Loucy (cell line): ENCODE data around the gene CACNA1I.

ENCODE experiments used
- H2AFZ ChIP-seq: fragments of 200-600 bp; sonication (generic); 2 replicates; pipeline ENCODE4 v1.6.0; 2016; ENCODE audit warnings: antibody characterized with exemption, mild to moderate bottlenecking, low read length, moderate library complexity
- H3F3A ChIP-seq: fragments of 200-600 bp; 2 replicates; pipeline ENCODE4 v1.6.0; 2016; ENCODE audit warnings: antibody characterized with exemption, low read depth, mild to moderate bottlenecking
- H3K27me3 ChIP-seq: fragments of 200-600 bp; sonication (generic); 2 replicates; pipeline ENCODE4 v1.6.1; 2014; ENCODE audit warnings: low read length, mild to moderate bottlenecking; ENCODE audit not compliant: insufficient read depth, poor library complexity, severe bottlenecking
- H3K36me3 ChIP-seq: fragments of 200-600 bp; sonication (generic); 2 replicates; pipeline ENCODE4 v1.6.1; 2016; ENCODE audit warnings: low read length; ENCODE audit not compliant: insufficient read depth
- H3K4me1 ChIP-seq: fragments of 200-600 bp; sonication (generic); 2 replicates; pipeline ENCODE4 v1.5.1; 2014; ENCODE audit warnings: low read length, mild to moderate bottlenecking; ENCODE audit not compliant: insufficient read depth, poor library complexity, severe bottlenecking
- H3K4me2 ChIP-seq: fragments of 200-600 bp; sonication (generic); 2 replicates; pipeline ENCODE4 v1.6.0; 2014; ENCODE audit warnings: antibody characterized with exemption, low read length, low read depth, mild to moderate bottlenecking; ENCODE audit not compliant: poor library complexity, severe bottlenecking
- H3K4me3 ChIP-seq: fragments of 200-600 bp; sonication (generic); 2 replicates; pipeline ENCODE4 v1.5.1; 2014; ENCODE audit warnings: low read length, mild to moderate bottlenecking, mixed read lengths; ENCODE audit not compliant: poor library complexity, severe bottlenecking
- H3K79me2 ChIP-seq: fragments of 200-600 bp; sonication (generic); 2 replicates; pipeline ENCODE4 v1.6.1; 2014; ENCODE audit warnings: low read length; ENCODE audit not compliant: insufficient read depth
- H3K9ac ChIP-seq: fragments of 200-600 bp; sonication (generic); 2 replicates; pipeline ENCODE4 v1.6.0; 2014; ENCODE audit warnings: mild to moderate bottlenecking, low read depth, low read length, moderate library complexity; ENCODE audit not compliant: poor library complexity, severe bottlenecking
- H3K9me2 ChIP-seq: fragments of 200-600 bp; sonication (generic); replicated peaks from 2 replicates; pipeline ENCODE4 v1.6.1; 2016; ENCODE audit warnings: low read depth, low read length, mixed read lengths
- H3K9me3 ChIP-seq: fragments of 200-600 bp; sonication (generic); 2 replicates; pipeline ENCODE4 v1.6.1; 2014; ENCODE audit warnings: mild to moderate bottlenecking, antibody characterized with exemption, low read length, low read depth; ENCODE audit not compliant: insufficient read depth
- H4K20me1 ChIP-seq: fragments of 200-600 bp; sonication (generic); 2 replicates; pipeline ENCODE4 v1.6.0; 2014; ENCODE audit warnings: antibody characterized with exemption, low read length, mild to moderate bottlenecking; ENCODE audit not compliant: insufficient read depth, poor library complexity, severe bottlenecking
- EZH2phosphoT487 ChIP-seq: fragments of 200-600 bp; IDR thresholded peaks from 2 replicates; pipeline ENCODE4 v1.6.1; 2018; ENCODE audit warnings: antibody characterized with exemption, mild to moderate bottlenecking, moderate library complexity, borderline replicate concordance
- TF ChIP-seq, protein P1 (sequence below): fragments of 200-600 bp; sonication (generic); conservative IDR thresholded peaks from 2 replicates; pipeline ENCODE4 v1.5.1; 2014; ENCODE audit warnings: mild to moderate bottlenecking, antibody characterized with exemption, low read length

The CACNA1I gene

DNA sequence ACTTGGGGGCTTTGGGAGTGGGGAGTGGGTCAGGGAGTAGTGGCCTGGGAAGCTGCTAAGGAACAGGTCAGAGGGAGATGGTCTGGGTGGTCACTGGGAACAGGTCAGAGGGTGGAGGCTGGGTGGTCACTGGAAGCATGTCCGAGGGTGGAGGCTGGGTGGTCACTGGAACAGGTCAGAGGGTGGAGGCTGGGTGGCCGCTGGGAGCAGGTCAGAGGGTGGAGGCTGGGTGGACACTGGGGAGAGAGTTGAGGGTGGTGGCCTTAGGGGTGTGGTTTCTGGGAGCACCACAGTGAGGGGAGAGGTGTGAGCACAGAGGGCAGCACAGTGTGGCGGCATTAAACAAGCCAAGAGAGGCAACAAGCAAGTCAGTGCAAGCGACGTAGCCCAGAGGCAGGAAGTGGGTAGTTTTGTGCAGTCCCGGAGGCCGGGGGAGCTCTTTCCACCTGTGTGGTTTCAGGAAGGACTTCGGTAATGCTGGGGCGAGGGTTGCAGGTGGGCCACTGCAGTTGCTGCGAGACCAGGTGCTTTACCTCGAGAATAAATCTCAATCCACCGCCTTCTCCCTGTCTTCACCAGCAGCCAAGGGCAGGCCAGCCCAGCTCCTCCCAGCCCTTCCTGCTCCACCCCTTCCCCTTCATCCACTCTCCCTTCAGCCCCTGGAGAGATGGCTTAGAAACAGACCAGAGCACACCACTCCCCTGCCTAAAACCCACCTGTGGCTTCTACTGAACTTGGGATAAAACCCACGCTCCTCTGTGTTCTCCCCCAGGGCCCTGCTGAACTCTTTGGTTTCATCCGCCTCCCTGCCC is 3.2 kb upstream of the CACNA1I start:
- Histone ChIP-seq H3F3A (no peaks in the 10 kb centered on the region), H4K20me1 (no peaks in the 10 kb centered on the region), H3K27me3 (no peaks in the 10 kb centered on the region), H2AFZ (peak overlapping the region; percentile 88), H3K36me3 (no peaks in the 10 kb centered on the region), H3K4me2 (peak overlapping the region; percentile 58), H3K9me2 (no peaks in the 10 kb centered on the region), H3K9me3 (no peaks in the 10 kb centered on the region), H3K4me1 (peaks cover 16% of the 10 kb centered on the region), H3K4me3 (peak overlapping the region; percentile 59), H3K79me2 (no peaks in the 10 kb centered on the region), H3K9ac (peak overlapping the region; percentile 32)
- TF ChIP-seq EZH2phosphoT487: no peak
- TF ChIP-seq, protein P1, sequence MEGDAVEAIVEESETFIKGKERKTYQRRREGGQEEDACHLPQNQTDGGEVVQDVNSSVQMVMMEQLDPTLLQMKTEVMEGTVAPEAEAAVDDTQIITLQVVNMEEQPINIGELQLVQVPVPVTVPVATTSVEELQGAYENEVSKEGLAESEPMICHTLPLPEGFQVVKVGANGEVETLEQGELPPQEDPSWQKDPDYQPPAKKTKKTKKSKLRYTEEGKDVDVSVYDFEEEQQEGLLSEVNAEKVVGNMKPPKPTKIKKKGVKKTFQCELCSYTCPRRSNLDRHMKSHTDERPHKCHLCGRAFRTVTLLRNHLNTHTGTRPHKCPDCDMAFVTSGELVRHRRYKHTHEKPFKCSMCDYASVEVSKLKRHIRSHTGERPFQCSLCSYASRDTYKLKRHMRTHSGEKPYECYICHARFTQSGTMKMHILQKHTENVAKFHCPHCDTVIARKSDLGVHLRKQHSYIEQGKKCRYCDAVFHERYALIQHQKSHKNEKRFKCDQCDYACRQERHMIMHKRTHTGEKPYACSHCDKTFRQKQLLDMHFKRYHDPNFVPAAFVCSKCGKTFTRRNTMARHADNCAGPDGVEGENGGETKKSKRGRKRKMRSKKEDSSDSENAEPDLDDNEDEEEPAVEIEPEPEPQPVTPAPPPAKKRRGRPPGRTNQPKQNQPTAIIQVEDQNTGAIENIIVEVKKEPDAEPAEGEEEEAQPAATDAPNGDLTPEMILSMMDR: peak; percentile 28; the same call in 1 of the 2 replicates

DNA sequence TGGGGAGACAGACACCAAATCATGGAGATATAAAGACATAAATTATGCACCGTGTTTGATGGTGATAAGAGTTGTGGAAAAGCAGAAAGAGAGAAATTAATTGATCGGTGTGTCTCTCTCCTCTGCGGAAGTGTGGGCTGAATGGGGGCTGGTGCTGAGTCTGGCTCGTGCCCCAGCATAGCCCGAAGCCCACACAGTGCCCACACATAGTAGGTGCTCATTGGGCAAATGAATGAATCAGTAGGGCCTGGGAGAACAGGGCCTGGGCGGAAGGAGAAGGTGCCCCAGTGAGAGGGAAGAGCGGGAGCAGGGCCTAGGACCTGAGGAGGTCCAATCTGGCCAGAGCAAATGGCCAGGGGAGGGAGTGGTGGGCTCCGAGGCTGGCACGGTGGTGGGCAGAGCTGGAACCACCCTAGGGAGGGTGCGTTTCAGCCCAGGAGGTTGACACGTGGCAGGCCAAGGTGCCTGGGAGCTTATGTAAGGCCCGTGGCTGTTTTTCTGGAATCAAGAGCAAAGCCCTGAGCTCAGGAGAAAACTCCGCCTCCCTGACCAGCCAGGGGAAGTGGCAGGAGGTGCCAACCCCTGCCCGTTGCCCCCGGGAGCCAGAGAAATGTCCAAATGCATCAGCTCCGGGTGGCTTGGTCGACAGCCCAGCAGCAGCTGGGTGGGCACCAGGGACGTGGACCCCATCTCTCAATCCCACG is 2.1 kb upstream of the CACNA1I start:
- H3K4me2 ChIP-seq: peak overlapping the region; percentile 58
- no peak for TF ChIP-seq EZH2phosphoT487
- TF ChIP-seq, protein P1: no peak
- no peaks in the 10 kb centered on the region for H3K36me3 ChIP-seq
- H3K9ac ChIP-seq: peak overlapping the region; percentile 32
- peaks cover 16% of the 10 kb centered on the region for H3K4me1 ChIP-seq
- H3K9me3 ChIP-seq: no peaks in the 10 kb centered on the region
- no peak overlapping the region for H2AFZ ChIP-seq
- no peaks in the 10 kb centered on the region for H3K27me3 ChIP-seq
- no peaks in the 10 kb centered on the region for H4K20me1 ChIP-seq
- H3K79me2 ChIP-seq: no peaks in the 10 kb centered on the region
- H3K9me2 ChIP-seq: no peaks in the 10 kb centered on the region
- peak overlapping the region; percentile 59 for H3K4me3 ChIP-seq
- H3F3A ChIP-seq: no peaks in the 10 kb centered on the region

DNA sequence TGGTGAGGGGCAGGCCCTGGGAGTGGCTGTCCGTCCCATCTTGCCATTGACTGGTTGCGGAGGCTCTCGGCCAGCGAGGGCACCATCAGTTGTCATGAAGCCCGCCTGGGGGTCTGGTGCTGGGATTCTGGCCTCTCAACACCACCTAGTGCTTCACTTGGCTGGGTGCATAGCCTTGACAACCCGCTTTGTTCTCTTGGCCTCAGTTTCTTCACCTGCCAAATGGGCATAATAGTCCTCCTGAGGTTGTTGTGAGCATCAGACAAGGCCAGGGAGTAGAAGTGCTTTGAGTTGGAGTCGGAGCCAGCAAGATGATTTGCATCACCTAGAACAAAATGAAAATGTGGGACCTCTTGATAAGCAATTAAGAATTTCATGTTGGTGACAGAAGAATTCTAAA is 1.5 kb upstream of the CACNA1I start:
- Histone ChIP-seq H3K4me2 (no peak overlapping the region), H2AFZ (no peak overlapping the region), H3K9ac (no peak overlapping the region), H3K79me2 (no peaks in the 10 kb centered on the region), H3K9me2 (no peaks in the 10 kb centered on the region), H3K9me3 (no peaks in the 10 kb centered on the region), H3F3A (no peaks in the 10 kb centered on the region), H3K4me1 (peaks cover 16% of the 10 kb centered on the region), H3K27me3 (no peaks in the 10 kb centered on the region), H3K36me3 (no peaks in the 10 kb centered on the region), H3K4me3 (no peak overlapping the region), H4K20me1 (no peaks in the 10 kb centered on the region)
- no peak for TF ChIP-seq EZH2phosphoT487
- TF ChIP-seq, protein P1: no peak
